HepG2 (cell line): ENCODE results near the gene IFIT5. TPM values are rescaled to one million over a fixed set of nuclear protein-coding genes. Genes with fewer than 3 reads are reported as not detected.

Source experiments
- ATAC-seq: fragments of 200-7000 bp; cut with Tn5 transposase; 3 replicates; pipeline ENCODE4 v1.9.1; 2020; ENCODE audit warnings: mild to moderate bottlenecking, moderate library complexity
- BruUV-seq: library from RNA; stranded (reverse); fragments of 400-500 nt; replicated peaks from 2 replicates; lab custom pipeline; 2021; lab: Mats Ljungman, UMichigan
- CTCF ChIA-PET: fragments of 300-600 bp; formaldehyde crosslinking; extraction: SDS; loops from one replicate; lab custom pipeline; 2021; ENCODE audit warnings: low total read pairs, inconsistent platforms, low intra/inter-chr PET ratio; lab: Yijun Ruan, JAX
- POLR2A ChIA-PET: fragments of 350-600 bp; sonication (Branson Sonifier 250); formaldehyde crosslinking; loops from one replicate; lab custom pipeline; 2020; ENCODE audit warnings: antibody characterized with exemption, inconsistent platforms; lab: Yijun Ruan, JAX
- DNase-seq: peaks from one replicate; pipeline ENCODE4 v3.0.0-alpha.2; 2015; ENCODE audit warnings: low spot score
- FAIRE-seq: peaks from 3 replicates; lab custom pipeline; 2011; peaks lifted over from hg19 to GRCh38; lab: Jason Lieb, UNC
- H2AFZ ChIP-seq: one replicate; pipeline ENCODE4 v1.6.1; 2011; ENCODE audit warnings: low read length, inconsistent platforms
- H3K27ac ChIP-seq: fragments of 300-600 bp; 3 replicates; pipeline ENCODE4 v1.8.0; 2011; ENCODE audit warnings: mixed run types, mild to moderate bottlenecking, mixed read lengths, low read length, inconsistent platforms; ENCODE audit not compliant: insufficient read depth; ENCODE audit errors: extremely low read length
- H3K27me3 ChIP-seq, 2 experiments: fragments of 200-600 bp in 1 of 2; 2 replicates in 1 of 2; 3 replicates in 1 of 2; pipeline versions ENCODE4 v1.6.0 to v1.8.0; 2011; ENCODE audit warnings: low read length in 2 of 2, mild to moderate bottlenecking in 2 of 2, moderate library complexity in 2 of 2, inconsistent platforms in 1 of 2; ENCODE audit not compliant: insufficient read depth in 2 of 2, control insufficient read depth in 1 of 2
- H3K36me3 ChIP-seq, 2 experiments: fragments of 200-600 bp in 1 of 2; replicated peaks in 1 of 2; 2 replicates in 1 of 2; 3 replicates in 1 of 2; pipeline versions ENCODE4 v1.5.1 to v1.8.0; 2011; ENCODE audit warnings: low read length in 2 of 2, inconsistent platforms in 1 of 2; ENCODE audit not compliant: insufficient read depth in 2 of 2, control insufficient read depth in 1 of 2
- H3K4me1 ChIP-seq: 2 replicates; pipeline ENCODE4 v1.5.1; 2012; ENCODE audit warnings: low read length, inconsistent platforms; ENCODE audit not compliant: insufficient read depth
- H3K4me2 ChIP-seq: 2 replicates; pipeline ENCODE4 v1.6.0; 2011; ENCODE audit warnings: low read depth, low read length, inconsistent platforms
- H3K4me3 ChIP-seq, 3 experiments: fragments of 200-600 bp in 1 of 3; sonication (generic), shearing (Covaris generic) in 1 of 3; replicated peaks in 1 of 3; 2 replicates each; pipeline ENCODE4 v1.5.1; 2011 to 2016; ENCODE audit warnings: low read length in 3 of 3, inconsistent platforms in 2 of 3, low read depth in 2 of 3, mild to moderate bottlenecking in 2 of 3, control low read depth in 1 of 3, mixed read lengths in 1 of 3; ENCODE audit not compliant: insufficient read depth in 1 of 3
- H3K79me2 ChIP-seq: one replicate; pipeline ENCODE4 v1.6.1; 2011; ENCODE audit warnings: low read length, inconsistent platforms; ENCODE audit not compliant: insufficient read depth
- H3K9ac ChIP-seq: 2 replicates; pipeline ENCODE4 v1.6.0; 2011; ENCODE audit warnings: mild to moderate bottlenecking, low read depth, low read length, inconsistent platforms; ENCODE audit not compliant: insufficient read depth
- H3K9me3 ChIP-seq: 2 replicates; pipeline ENCODE4 v1.5.1; 2012; ENCODE audit warnings: mild to moderate bottlenecking, low read length
- H4K20me1 ChIP-seq: 2 replicates; pipeline ENCODE4 v1.6.0; 2011; ENCODE audit warnings: inconsistent platforms, mild to moderate bottlenecking, low read length, moderate library complexity; ENCODE audit not compliant: insufficient read depth
- ARID5B ChIP-seq: IDR thresholded peaks from 2 replicates; pipeline ENCODE4 v1.4.0; 2020; ENCODE audit warnings: mild to moderate bottlenecking, missing genetic modification reagents
- CTCF ChIP-seq: sonication (generic); formaldehyde crosslinking; IDR thresholded peaks from 2 replicates; pipeline ENCODE4 v1.5.0; 2020; ENCODE audit warnings: mild to moderate bottlenecking, missing genetic modification reagents, moderate library complexity
- FOXO1 ChIP-seq: sonication (generic); formaldehyde crosslinking; IDR thresholded peaks from 2 replicates; pipeline ENCODE4 v1.4.0; 2020; ENCODE audit warnings: missing genetic modification reagents
- HMGXB4 ChIP-seq, 2 experiments: sonication (generic) in 1 of 2; formaldehyde crosslinking in 1 of 2; IDR thresholded peaks; 2 replicates each; pipeline versions ENCODE4 v1.4.0 to v1.6.1; 2018 to 2020; ENCODE audit warnings: missing genetic modification reagents in 2 of 2, borderline replicate concordance in 1 of 2, low read depth in 1 of 2, mild to moderate bottlenecking in 1 of 2, missing biosample characterization in 1 of 2
- RAD21 ChIP-seq: fragments of 450-650 bp; formaldehyde crosslinking; IDR thresholded peaks from 2 replicates; pipeline ENCODE4 v1.5.0; 2020; ENCODE audit warnings: mild to moderate bottlenecking
- SMC3 ChIP-seq: IDR thresholded peaks from 2 replicates; pipeline ENCODE4 v1.6.1; 2011; ENCODE audit warnings: low read length, improper control_type of control experiment
- SMYD3 ChIP-seq: sonication (generic); formaldehyde crosslinking; IDR thresholded peaks from 2 replicates; pipeline ENCODE4 v1.8.1; 2023; ENCODE audit warnings: mild to moderate bottlenecking, missing genetic modification reagents
- STAG1 ChIP-seq: sonication (generic); formaldehyde crosslinking; IDR thresholded peaks from 2 replicates; pipeline ENCODE4 v1.4.0; 2020; ENCODE audit warnings: missing genetic modification reagents
- ZNF460 ChIP-seq: sonication (generic); formaldehyde crosslinking; IDR thresholded peaks from 2 replicates; pipeline ENCODE4 v1.5.1; 2020; ENCODE audit warnings: missing genetic modification reagents, mild to moderate bottlenecking, borderline replicate concordance
- ZNF503 ChIP-seq: sonication (generic); formaldehyde crosslinking; IDR thresholded peaks from 2 replicates; pipeline ENCODE4 v1.4.0; 2020; ENCODE audit warnings: missing genetic modification reagents
- ZNF775 ChIP-seq: sonication (generic); formaldehyde crosslinking; IDR thresholded peaks from 2 replicates; pipeline ENCODE4 v1.4.0; 2020; ENCODE audit warnings: missing genetic modification reagents, mild to moderate bottlenecking, moderate library complexity, borderline replicate concordance
- WGBS: methylation state at CpG from one replicate; pipeline ENCODE4 v1.1.6; 2017; ENCODE audit warnings: low lambda C conversion rate; 5-methylcytosine and 5-hydroxymethylcytosine counted together
- in situ Hi-C: cut with HindIII; loops from 2 replicates; pipeline ENCODE4 v1.10.0; 2017; ENCODE audit warnings: low pct_unique_long_range_greater_than_20kb; ENCODE audit not compliant: extremely low pct_ligation_motif_present
- intact Hi-C: fragments of 100-400 bp; cut with micrococcal nuclease; formaldehyde crosslinking; loops from one replicate; pipeline ENCODE4 v1.10.0; 2022; ENCODE audit not compliant: unreplicated experiment
- polyA plus RNA-seq, 8 experiments: library from polyadenylated mRNA; depleted of rRNA in 3 of 8; stranded (reverse) in 7 of 8; unstranded in 1 of 8; fragments of >200 nt; fragmentation: Illumina TruSeq in 4 of 8; extraction: Trizol in 4 of 8; gene quantifications; 2 replicates each; pipeline versions ENCODE4 v1.2.1 to v1.2.3, GENCODE V29; 2011 to 2016; ENCODE audit warnings: low read depth in 4 of 8, missing spikeins in 1 of 8, mixed read lengths in 1 of 8; ENCODE audit not compliant: insufficient read depth in 1 of 8
- total RNA-seq, 5 experiments: library from RNA; depleted of rRNA; stranded (reverse); fragments of >200 nt; fragmentation: Illumina TruSeq; extraction: Trizol; gene quantifications; 2 replicates each; pipeline ENCODE4 v1.2.3, GENCODE V29; 2016; ENCODE audit warnings: low read depth in 1 of 5

The IFIT5 gene
- total and polyA plus RNA-seq, 2 of the 13 experiments (the other 11 are each of a cell fraction or from before 2014, with no cell fraction given) = 2.2 to 8.3 TPM

GRCh38 chr10:89426230-89426868 lies 12.0 kb downstream of the IFIT5 start:
- TF ChIP-seq SMC3 = peak; percentile 77; the same call in 1 of the 2 replicates
- TF ChIP-seq FOXO1 (CRISPR knock-in tag) = no peak
- no peak for TF ChIP-seq ZNF775 (CRISPR knock-in tag)
- 0 out of 2 replicates have a peak, but pooled peaks have one; percentile 25 for TF ChIP-seq SMYD3 (CRISPR knock-in tag)
- 0 out of 4 replicates have a peak, but pooled peaks of 1 of the 2 experiments have one; percentile 19 for TF ChIP-seq HMGXB4 (CRISPR knock-in tag; IDR thresholded peaks at IDR 0.05; ENCODE audit: borderline replicate concordance in 1 of 2, low read depth in 1 of 2)
- peak; percentile 88 for TF ChIP-seq STAG1 (CRISPR knock-in tag)
- no peak for TF ChIP-seq ZNF460 (CRISPR knock-in tag)
- TF ChIP-seq RAD21 (CRISPR knock-in tag) = peak; percentile 62
- TF ChIP-seq ARID5B (CRISPR knock-in tag) = 0 out of 2 replicates have a peak, but pooled peaks have one; percentile 22
- TF ChIP-seq ZNF503 (CRISPR knock-in tag) = no peak
- TF ChIP-seq CTCF (CRISPR knock-in tag) = peak; percentile 84
- peak; percentile 41 for DNase-seq
- FAIRE-seq = peak; percentile 72
- H3K27me3 ChIP-seq = no peaks in the 10 kb centered on the region
- POLR2A ChIA-PET = no interaction called here
- 27% methylated on average over 5 of the region's 5 CpGs for WGBS
- H3K36me3 ChIP-seq = no peaks in the 10 kb centered on the region
- BruUV-seq = no TSS peak
- peaks cover 20% of the 10 kb centered on the region for H3K4me1 ChIP-seq
- H3K79me2 ChIP-seq = no peaks in the 10 kb centered on the region
- in situ Hi-C loops (loop anchor here (5.0 kb wide), 1 partner anchor 136 kb away; no protein-coding TSS in a partner anchor), intact Hi-C loops (loop anchor here (1.0 to 5.0 kb wide), 4 partner anchors 138 to 366 kb away; partner anchors contain the start of gene KIF20B)
- no peak overlapping the region for H3K4me2 ChIP-seq
- H3K9ac ChIP-seq = no peak overlapping the region
- no peak overlapping the region for H3K4me3 ChIP-seq
- ATAC-seq = peak; percentile 88
- H2AFZ ChIP-seq = no peak overlapping the region
- no peak overlapping the region for H3K27ac ChIP-seq
- no peaks in the 10 kb centered on the region for H4K20me1 ChIP-seq
- H3K9me3 ChIP-seq = no peaks in the 10 kb centered on the region
- CTCF ChIA-PET = interaction anchor here (1.4 to 2.8 kb wide), 3 partner anchors 137 to 367 kb away, joined by 3 to 46 read pairs (median 4); no protein-coding TSS in a partner anchor
